Peyer's patch (tissue), 4 donors: ENCODE measurements around the gene DPH2. TPM values are rescaled to one million over a fixed set of nuclear protein-coding genes. Genes with fewer than 3 reads are reported as not detected.

Experiments
- DNase-seq, 3 donors: peaks; one replicate each; pipeline ENCODE4 v3.0.0-alpha.2; 2017 to 2019
- H3K27ac ChIP-seq, 4 donors: fragments of 200-600 bp; sonication (generic); one replicate each; pipeline ENCODE4 v1.5.1; 2016 to 2019
- H3K27me3 ChIP-seq, 2 donors: fragments of 200-600 bp; sonication (generic); one replicate each; pipeline ENCODE4 v1.5.1; 2019
- H3K36me3 ChIP-seq, 3 donors: fragments of 200-600 bp; sonication (generic); one replicate each; pipeline ENCODE4 v1.5.1; 2016 to 2019
- H3K4me1 ChIP-seq, 4 donors: fragments of 200-600 bp; sonication (generic); one replicate each; pipeline ENCODE4 v1.5.1; 2016 to 2019
- H3K4me3 ChIP-seq, 4 donors: fragments of 200-600 bp; sonication (generic); 1 replicate in 3 of 4; 2 replicates in 1 of 4; pipeline ENCODE4 v1.5.1; 2016 to 2019; ENCODE audit warnings: mild to moderate bottlenecking in 1 of 4
- H3K9me3 ChIP-seq, 4 donors: fragments of 200-600 bp; sonication (generic); one replicate each; pipeline ENCODE4 v1.5.1; 2016 to 2019; ENCODE audit warnings: mild to moderate bottlenecking in 1 of 4
- POLR2A ChIP-seq, 2 donors: fragments of 450-650 bp; IDR thresholded peaks; one replicate each; pipeline ENCODE4 v1.5.1; 2017; ENCODE audit warnings: antibody characterized with exemption in 2 of 2, mild to moderate bottlenecking in 2 of 2, moderate library complexity in 2 of 2
- total RNA-seq, 4 donors: library from RNA; depleted of rRNA; stranded (reverse); fragments of >200 nt; gene quantifications; one replicate each; pipeline ENCODE4 v1.1.0, GENCODE V29; 2016
- TF ChIP-seq, protein P1 (sequence below), 6 experiments: fragments of 450-650 bp in 4 of 6; fragments of 200-600 bp in 2 of 6; sonication (generic) in 1 of 6; IDR thresholded peaks; one replicate each; pipeline ENCODE4 v1.5.1; 2017 to 2019; ENCODE audit warnings: antibody characterized with exemption in 6 of 6, mild to moderate bottlenecking in 3 of 6, moderate library complexity in 1 of 6

Gene DPH2
- total RNA-seq, 4 donors from 2014 or later: 16.6 to 106 (median 38.6) TPM

GRCh38 chr1:44015206-44015605, 45.4 kb downstream of the DPH2 start:
- Histone ChIP-seq H3K27ac (peak overlapping the region in 1 of 4 donors; percentile 57), H3K4me3 (no peak overlapping the region), H3K36me3 (no peaks in the 10 kb centered on the region), H3K4me1 (peaks cover 0 to 38% (median 0%) of the 10 kb centered on the region in 4 donors), H3K27me3 (no peaks in the 10 kb centered on the region), H3K9me3 (no peaks in the 10 kb centered on the region)
- TF ChIP-seq, protein P1, sequence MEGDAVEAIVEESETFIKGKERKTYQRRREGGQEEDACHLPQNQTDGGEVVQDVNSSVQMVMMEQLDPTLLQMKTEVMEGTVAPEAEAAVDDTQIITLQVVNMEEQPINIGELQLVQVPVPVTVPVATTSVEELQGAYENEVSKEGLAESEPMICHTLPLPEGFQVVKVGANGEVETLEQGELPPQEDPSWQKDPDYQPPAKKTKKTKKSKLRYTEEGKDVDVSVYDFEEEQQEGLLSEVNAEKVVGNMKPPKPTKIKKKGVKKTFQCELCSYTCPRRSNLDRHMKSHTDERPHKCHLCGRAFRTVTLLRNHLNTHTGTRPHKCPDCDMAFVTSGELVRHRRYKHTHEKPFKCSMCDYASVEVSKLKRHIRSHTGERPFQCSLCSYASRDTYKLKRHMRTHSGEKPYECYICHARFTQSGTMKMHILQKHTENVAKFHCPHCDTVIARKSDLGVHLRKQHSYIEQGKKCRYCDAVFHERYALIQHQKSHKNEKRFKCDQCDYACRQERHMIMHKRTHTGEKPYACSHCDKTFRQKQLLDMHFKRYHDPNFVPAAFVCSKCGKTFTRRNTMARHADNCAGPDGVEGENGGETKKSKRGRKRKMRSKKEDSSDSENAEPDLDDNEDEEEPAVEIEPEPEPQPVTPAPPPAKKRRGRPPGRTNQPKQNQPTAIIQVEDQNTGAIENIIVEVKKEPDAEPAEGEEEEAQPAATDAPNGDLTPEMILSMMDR (IDR thresholded peaks at IDR 0.05): no peak
- no peak for TF ChIP-seq POLR2A (IDR thresholded peaks at IDR 0.05)
- DNase-seq: no peak

DNA sequence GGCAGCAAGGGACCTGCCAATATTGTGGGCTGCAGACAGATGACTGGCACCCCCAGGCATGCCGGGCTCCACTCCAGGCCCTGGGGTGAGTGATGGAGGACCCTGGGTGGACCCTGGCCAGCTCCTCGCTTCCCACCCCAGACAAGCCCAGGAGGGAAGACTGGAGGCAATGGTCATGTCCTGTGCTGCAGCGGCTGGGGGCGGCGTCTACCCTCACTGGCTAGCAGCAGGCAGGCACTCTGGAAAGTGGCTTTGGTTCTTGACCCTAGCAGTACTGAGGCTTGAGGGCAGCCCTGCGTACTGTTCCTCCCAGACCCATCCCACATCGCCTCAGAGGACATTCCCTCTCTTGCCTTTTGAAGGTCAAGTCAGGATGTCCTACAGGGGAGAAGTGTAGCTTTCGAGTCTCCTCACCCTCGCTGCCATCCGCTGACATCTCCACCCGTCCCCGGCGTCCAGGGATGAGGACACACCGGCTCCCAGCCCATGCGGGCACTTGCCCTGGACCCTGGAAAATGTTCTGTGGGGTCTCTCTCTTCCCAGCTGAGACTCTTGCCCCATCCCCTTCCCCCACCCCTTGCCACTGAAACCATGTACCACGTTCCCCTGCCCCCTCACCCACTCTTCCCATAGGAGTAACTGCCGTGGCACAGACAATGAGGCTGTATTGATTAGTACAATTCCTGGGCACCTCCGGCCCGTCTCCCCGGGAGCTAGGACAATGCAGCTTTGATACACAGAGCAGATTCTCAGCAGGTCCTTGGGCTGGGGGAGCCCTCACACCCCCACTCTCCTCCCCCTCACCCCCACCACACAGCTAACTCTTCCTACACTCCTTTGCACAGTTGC, 46.5 kb downstream of the DPH2 start:
- H3K4me3 ChIP-seq: no peak overlapping the region
- no peaks in the 10 kb centered on the region for H3K9me3 ChIP-seq
- H3K4me1 ChIP-seq: peaks cover 0 to 38% (median 0%) of the 10 kb centered on the region in 4 donors
- DNase-seq: no peak
- no peaks in the 10 kb centered on the region for H3K36me3 ChIP-seq
- H3K27ac ChIP-seq: no peak overlapping the region
- no peak for TF ChIP-seq POLR2A (IDR thresholded peaks at IDR 0.05)
- TF ChIP-seq, protein P1 (IDR thresholded peaks at IDR 0.05): no peak
- H3K27me3 ChIP-seq: no peaks in the 10 kb centered on the region

GRCh38 chr1:44016890-44017400, 47.1 kb downstream of the DPH2 start:
- no peak for TF ChIP-seq POLR2A (IDR thresholded peaks at IDR 0.05)
- TF ChIP-seq, protein P1 (IDR thresholded peaks at IDR 0.05): no peak
- no peaks in the 10 kb centered on the region for H3K27me3 ChIP-seq
- H3K36me3 ChIP-seq: no peaks in the 10 kb centered on the region
- no peak overlapping the region for H3K4me3 ChIP-seq
- H3K27ac ChIP-seq: no peak overlapping the region
- no peak for DNase-seq
- H3K9me3 ChIP-seq: no peaks in the 10 kb centered on the region
- H3K4me1 ChIP-seq: peaks cover 0 to 31% (median 0%) of the 10 kb centered on the region in 4 donors

DNA sequence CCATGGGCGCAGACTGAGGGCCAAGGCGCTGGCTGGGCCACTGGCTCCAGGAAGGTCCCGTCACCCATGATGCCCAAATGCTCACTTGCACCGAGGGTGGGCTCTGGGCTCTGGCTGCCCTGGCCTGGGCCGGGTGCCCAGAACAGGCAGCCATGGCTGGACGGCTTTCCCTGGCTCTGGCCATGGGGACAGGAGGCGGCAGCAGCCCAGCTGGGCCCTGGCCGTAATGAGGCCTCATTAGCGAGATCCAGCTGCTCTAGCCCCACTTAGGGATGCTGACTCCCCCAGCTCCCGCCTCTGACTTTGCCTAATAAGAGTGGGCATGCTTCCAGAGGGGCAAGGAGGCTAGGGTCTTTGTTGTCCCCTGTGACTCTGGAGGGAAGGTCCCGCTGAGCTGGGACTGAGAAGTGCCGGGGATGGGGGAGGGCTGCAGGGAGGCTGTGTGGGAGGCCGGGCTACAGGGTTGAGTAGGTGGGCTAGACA, 49.7 kb downstream of the DPH2 start:
- Histone ChIP-seq H3K9me3 (no peaks in the 10 kb centered on the region), H3K27me3 (no peaks in the 10 kb centered on the region), H3K27ac (no peak overlapping the region), H3K4me1 (peaks cover 0 to 13% (median 0%) of the 10 kb centered on the region in 4 donors), H3K4me3 (no peak overlapping the region), H3K36me3 (no peaks in the 10 kb centered on the region)
- DNase-seq: no peak
- TF ChIP-seq, protein P1 (IDR thresholded peaks at IDR 0.05): no peak
- TF ChIP-seq POLR2A (IDR thresholded peaks at IDR 0.05): no peak

DNA sequence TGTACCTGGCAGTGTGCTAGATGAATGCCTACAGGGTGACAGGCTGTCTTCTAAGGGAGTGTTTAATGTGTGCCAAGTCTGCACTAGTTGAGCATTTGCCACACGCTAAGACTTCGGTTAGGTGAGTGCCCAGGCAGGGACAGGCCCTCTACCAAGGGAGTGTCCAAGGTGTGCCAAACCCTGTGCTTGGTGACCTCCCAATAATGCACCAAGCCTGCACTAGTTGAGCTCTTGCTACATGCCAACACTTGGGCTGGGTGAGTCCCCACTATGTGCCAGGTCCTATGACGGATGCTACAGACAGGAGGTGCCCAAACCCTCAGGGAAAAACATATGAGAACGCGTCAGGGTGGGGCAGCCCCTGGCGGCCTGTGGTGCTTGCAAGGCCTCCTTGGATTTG, 50.7 kb downstream of the DPH2 start:
- peaks cover 0 to 3% (median 0%) of the 10 kb centered on the region in 4 donors for H3K4me1 ChIP-seq
- no peaks in the 10 kb centered on the region for H3K27me3 ChIP-seq
- TF ChIP-seq POLR2A (IDR thresholded peaks at IDR 0.05): no peak
- TF ChIP-seq, protein P1 (IDR thresholded peaks at IDR 0.05): no peak
- no peak for DNase-seq
- no peak overlapping the region for H3K4me3 ChIP-seq
- no peaks in the 10 kb centered on the region for H3K9me3 ChIP-seq
- no peak overlapping the region for H3K27ac ChIP-seq
- H3K36me3 ChIP-seq: no peaks in the 10 kb centered on the region
